NOMO-1 (cell line): ENCODE results near the gene LMOD1.
"Not testable (repeated sequence)": the region's sequence is repeated elsewhere in the genome, so short reads cannot be mapped to it uniquely, and the experiment has no call there.

Experiments
- DNase-seq, 2 experiments: peaks; one replicate each; lab custom pipeline; 2025; ENCODE audit not compliant: unreplicated experiment in 2 of 2; lab: John Stamatoyannopoulos, UW

The LMOD1 gene

GRCh38 chr1:201917362-201918033, 28.9 kb downstream of the LMOD1 start:
- DNase-seq = no peak

- DNase-seq = no peak
Observed at GRCh38 chr1:201916649-201917249, 29.6 kb downstream of the LMOD1 start.

DNA sequence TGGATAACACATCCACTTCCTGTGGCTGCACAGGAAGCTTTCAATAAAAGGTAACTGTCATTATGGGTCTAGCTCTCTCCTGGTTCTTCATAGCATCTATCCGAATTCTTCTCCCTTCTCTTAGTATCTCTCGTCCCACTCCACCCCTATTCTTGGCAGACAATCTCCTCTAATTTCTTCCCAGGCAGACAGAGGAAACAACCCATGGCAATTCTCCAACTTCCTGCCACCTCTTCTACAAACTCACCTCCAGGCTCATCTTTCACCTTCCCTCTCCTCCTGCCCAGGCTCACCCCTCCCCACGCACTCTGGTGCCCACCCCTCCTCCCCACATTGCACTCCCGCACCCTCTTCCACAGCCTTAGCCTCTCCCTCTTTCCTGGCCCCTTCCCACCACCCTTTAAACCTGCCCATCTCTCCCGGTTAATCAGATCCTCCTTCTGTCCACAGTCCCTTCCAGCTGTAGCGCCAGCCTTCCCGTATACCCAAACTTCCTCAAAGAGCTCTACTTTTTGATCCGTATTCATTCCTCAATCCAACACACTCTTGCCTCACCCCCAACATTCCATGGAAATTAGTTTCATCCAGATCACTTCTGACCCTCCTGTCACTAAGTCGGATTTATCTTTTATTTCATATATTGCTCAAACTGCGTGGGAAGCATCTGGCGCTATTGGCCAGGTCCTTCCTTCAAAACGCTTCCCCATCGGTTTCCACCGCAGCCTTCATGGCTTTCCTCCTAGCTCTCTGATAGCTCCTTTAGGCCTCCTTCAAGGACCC, 31.7 kb downstream of the LMOD1 start:
- DNase-seq = no peak

GRCh38 chr1:201912832-201913231, 33.5 kb downstream of the LMOD1 start:
- DNase-seq = no peak

GRCh38 chr1:201911826-201912571, 34.3 kb downstream of the LMOD1 start:
- DNase-seq = no peak

- no peak for DNase-seq
Observed at GRCh38 chr1:201907621-201908020, 38.7 kb downstream of the LMOD1 start.

DNA sequence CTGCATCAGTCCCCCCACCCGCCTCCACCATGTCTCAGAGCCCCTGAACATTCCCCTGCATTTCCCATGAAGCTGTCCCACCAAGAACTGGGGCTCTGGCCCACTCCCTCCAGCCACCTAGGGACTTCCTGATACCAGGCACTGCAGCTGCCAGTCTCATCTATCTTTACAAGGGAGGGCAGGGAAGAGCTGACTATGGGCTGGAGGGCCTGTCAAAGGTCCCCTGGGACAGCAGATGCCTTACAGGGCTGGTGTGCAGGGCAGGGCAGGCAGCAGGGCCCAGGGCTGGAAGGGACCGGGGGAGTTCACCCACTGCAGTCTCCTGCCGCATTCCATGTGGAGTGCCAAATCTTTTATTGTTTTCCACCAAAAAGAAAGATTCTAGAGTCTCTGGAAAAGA, 40.0 kb downstream of the LMOD1 start:
- no peak for DNase-seq

DNA sequence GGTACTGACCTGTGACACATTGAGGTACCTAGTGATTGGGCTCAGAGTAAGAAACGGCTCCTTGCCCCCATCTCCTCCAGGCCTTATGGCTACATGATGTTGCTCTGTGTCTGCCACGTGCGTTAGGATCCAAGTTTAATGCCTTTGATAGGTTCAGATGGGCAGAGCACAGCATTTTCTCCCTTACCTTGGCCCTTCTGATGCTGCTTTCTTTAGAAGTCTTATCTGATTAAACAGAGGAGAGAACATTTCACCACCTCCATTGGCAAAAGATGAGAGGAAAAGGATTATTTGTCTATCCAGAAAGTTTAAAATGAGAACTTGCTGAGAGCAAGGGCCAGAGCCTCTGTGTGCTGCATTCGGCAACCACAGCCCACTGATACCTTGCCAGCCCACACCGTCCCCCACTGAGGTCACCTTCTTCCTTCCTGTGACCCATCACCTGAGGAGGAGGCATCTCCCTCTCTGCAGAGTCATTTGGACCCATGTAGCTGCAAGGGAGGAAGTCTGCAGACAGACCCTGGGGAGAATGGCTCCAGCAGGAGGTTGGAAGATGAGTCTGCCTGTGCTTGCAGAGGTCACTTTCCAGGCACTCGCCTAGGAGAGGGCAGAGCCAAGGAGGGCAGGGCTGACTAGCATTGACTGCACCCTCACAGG, 41.0 kb downstream of the LMOD1 start:
- no peak for DNase-seq

DNA sequence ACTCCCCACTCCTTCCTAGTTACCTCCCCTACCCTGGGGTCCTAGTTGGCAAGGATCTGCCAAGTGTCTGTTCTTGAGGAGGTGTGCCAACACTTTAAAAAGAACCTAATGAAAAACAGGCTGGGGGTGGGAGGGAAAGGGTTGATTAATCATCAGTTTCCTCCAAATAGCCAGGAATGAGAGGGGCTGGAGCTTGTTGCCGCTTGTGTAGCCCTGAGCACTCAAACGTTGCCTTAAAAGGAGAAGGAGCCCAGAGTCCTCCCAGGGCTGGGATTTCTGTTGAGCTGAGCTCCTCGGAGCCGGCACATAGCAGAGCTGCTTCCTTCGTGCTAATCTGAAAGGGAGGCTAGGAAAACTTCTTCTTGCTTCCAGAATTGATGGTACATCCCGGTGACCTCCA, 41.8 kb downstream of the LMOD1 start:
- no peak for DNase-seq

DNA sequence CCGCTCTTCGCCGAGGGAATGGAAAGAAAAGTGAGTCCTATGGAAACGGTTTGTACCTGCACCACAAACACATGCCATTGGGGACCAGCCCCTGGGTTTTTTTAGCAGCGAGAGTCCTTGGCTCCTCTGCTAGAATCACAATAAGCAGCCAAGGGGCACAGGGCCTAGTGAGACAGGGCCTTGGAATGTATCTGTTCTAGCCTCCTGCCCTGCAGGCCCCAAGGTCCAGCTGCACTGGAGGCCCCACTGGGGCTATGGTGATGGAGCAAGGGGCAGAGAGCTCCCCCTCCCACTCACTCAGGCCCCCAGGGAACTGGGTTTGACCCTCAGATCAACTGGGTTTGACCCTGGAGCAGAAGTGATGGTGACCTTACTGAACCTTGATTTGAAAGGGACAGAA, 43.2 kb downstream of the LMOD1 start:
- no peak for DNase-seq

GRCh38 chr1:201902198-201902597, 44.1 kb downstream of the LMOD1 start:
- no peak for DNase-seq

DNA sequence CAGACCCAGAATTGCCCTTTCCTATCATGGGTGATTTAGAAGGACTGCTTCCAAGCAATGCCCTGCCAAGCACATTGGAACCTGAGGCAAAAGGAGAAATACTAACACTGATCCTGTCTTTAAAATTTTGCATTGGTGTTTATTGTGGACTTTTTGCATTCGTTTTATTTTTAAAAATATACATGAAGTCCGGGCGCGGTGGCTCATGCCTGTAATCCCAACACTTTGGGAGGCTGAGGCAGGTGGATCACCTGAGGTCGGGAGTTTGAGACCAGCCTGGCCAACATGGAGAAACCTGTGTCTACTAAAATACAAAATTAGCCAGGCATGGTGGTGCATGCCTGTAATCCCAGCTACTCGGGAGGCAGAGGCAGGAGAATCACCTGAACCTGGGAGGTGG, 45.3 kb downstream of the LMOD1 start:
- DNase-seq = not testable (repeated sequence)

GRCh38 chr1:201900476-201900875, 45.9 kb downstream of the LMOD1 start:
- DNase-seq = no peak

GRCh38 chr1:201899683-201900429, 46.5 kb downstream of the LMOD1 start:
- no peak for DNase-seq

DNA sequence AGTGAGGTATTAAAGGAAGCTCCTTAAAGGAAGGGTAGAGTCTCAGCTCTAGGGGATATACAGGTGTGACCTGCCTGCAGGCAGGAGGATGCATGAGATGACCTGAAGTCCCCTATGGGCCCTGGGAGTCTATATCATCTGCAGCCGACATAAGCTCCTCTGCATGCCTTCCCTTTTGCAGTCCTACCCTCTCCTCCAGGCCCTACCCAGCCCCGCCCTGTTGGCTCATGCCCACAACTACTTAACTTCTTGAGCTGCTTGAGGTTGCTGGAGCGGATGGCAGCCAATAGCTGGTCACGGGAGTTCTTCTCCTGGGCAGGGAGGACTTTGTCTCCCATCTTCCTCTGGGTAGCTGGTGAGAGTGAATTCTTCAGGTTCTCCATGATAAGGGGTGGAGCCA, 47.4 kb downstream of the LMOD1 start:
- no peak for DNase-seq

- no peak for DNase-seq
Observed at GRCh38 chr1:201898240-201898894, 48.0 kb downstream of the LMOD1 start.

GRCh38 chr1:201896951-201897391, 49.4 kb downstream of the LMOD1 start:
- DNase-seq = no peak

DNA sequence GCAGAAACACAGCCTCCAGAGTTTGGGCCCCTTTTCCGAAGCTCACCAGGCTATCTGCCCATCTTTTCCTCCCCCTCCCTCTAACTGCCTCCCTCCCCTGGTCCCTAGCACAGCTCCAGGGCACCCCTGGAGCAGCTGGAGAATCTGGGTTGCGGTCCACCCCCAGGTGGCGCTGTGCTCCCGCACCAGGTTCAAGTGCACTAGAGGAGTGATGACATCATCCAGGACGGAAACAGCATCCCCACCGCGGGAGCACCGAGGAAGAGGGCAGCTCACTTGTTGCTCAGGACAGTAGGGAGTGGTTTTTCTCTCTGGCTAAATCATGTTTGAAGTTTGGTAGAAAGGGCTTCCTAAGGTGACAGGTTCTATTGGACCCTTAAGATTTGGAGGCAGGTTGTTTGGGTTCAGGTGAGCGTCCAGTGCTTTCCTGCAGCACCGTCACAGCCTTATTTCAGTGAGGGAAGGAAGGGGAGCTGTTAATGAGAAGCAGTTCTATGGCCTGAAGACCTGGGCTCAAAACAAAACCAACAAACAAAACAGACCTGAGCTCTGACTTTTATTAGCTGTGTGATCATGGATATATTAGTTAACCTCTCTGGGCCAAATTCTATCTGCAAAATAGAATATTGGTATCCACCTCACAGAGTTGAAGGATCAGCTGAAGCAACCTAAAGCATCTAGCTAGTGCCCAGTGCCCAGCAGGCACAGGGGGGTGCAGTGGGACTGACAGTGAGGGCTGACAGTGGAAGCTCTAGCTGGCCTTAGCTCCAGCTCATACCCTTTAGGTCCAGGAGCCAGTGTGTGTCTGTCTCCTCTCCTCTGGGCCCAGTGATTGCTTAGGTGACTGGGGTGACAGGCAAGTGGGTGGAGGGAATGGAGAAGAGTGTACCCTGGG, 50.2 kb downstream of the LMOD1 start:
- DNase-seq = peak; percentile 81 to 83
